GM21786 (cell line): Measurements from ENCODE around the gene FERD3L.

Experiments
- ATAC-seq: cut with Tn5 transposase; IDR thresholded peaks from one replicate; pipeline ENCODE4 v1.9.1; 2021; ENCODE audit not compliant: unreplicated experiment

Gene FERD3L

DNA sequence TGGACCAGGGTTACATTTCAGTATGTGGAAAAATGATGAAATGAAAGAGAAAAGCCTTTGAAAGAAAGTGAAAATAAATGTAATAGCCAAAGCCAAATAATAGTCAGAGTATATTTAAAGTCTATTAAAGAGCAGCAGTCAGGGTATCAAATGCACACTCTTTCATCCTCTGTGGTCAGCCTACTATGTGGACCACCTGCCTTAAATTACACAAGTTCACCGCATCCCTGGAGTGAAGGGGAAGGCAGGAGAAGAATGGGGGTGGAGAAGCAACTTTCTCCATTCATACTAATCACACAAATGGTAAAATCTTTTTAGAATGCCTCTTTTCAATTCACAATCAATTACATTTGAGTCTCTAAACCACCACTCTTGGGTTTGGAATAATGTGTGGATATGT lies 43.7 kb downstream of the FERD3L start:
- no peak for ATAC-seq

DNA sequence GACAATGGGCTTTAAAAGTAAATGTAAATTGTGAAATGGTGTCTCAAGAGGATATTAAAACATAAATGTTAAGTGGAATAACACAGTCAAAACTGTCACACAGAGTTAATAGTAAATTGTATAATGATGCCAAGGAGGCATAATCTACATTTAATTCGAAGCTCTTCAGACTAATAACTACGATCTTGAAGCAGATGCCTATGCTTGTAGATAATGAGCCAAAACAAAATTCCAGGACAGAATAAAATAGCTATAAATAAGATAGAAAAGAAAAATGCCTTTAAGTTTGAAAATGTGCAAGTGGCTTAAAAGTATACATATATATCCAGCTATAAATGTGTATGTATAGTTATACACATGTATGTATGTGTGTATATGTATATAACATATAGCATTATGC lies 45.3 kb downstream of the FERD3L start:
- ATAC-seq = no peak

DNA sequence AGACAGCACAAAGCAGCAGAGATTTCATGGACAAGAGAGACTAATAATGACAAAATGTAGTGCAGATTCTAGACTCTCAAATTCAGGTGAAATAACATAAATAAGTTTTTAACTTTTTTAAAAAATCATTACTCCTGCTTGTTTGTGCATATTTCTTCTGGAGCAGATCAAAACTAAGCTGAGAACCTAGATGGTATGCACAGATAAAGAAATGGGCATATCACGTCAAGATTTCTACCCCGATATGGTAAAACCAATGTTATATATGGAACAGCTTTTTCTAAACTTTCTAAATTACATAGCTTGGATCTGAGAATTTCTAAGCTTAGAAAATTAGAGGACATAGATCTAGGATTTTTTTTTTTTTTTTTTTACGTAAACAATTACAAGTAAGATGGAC lies 46.0 kb downstream of the FERD3L start:
- no peak for ATAC-seq

DNA sequence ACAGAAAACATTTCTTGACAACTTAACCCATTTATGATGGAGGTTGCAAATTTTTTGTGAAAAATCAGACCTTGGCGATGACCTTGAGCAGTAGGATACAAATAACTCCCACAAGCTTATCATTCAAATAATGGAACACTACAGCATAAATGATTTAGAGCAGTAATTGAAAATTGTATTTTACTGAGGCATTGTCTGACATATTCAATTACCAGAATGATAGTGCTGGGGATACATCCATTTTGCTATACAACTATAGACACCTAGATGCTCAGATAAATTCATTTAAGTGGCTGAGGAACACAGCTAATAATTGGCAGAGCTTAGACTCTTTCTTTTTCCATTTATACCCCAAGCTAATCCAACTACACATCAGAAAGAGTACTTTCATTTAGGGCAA lies 46.7 kb downstream of the FERD3L start:
- ATAC-seq = no peak

DNA sequence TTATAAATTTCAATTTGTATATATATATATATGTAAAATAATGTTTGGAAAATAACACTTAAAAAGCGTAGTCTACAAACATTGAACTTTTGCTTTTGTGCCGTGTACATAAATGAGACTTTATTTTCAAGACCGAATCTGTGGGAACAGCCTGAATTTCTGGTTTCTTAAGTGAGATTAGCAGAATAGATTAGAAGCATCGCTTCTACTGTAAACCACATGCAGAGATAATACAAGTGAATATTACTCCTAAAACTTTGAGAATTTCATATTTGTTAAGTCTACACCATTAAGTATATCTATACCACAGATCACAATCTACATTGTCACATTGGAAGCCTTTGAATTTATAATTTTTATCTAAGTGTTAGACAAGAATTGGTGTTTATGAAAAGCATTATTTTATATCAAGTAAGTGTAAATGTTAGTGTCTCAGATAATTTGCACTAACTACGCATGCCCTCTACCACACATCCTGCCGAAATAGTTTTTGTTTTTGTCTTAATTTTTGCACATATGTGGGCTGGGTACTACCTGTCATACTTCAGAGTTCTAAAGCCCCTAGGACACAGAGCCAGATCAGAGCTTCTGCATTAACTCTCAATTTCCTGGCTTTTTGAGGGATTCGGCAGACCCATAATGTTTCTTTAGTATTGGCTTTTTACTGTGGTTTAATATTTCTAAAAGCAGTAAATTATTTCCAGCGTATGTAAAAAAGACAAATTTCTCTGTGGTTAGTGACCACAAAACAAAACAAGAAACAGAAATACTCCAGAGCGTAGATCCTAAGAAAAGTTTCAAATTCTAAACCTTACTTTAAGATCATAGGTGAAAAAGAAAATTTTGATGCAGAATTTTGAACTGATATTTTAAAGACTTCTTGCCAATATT lies 47.8 kb downstream of the FERD3L start:
- ATAC-seq = no peak

DNA sequence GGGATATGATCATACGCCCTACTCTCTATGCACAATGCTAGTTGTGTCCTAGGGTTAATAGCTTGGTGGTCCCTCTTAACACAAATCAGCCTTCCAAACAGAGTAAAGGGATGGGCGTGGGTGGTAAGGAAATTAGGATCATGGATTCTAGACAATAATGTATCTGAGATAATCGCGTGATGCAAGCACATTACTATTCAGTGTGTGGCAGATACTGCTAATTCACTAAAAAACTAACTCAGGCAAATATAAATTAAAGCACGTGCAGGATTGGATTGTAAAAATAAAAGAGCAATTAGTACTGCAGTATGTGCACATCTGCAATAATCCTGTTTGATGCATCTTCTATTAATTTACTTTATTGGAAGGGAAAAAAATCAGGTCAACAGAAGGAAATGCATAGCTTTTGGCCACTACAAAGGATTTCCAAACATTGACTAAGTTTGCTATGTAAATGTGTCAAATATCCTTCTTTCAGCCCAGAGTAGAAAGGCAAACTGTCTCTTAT lies 49.8 kb downstream of the FERD3L start:
- ATAC-seq = no peak
